ENCODE measurements around the gene MYH16. TPM values are rescaled to one million over a fixed set of nuclear protein-coding genes. Genes with fewer than 3 reads are reported as not detected.

Gene MYH16
- polyA plus RNA-seq, 1 donor from 2014 or later: not detected

DNA sequence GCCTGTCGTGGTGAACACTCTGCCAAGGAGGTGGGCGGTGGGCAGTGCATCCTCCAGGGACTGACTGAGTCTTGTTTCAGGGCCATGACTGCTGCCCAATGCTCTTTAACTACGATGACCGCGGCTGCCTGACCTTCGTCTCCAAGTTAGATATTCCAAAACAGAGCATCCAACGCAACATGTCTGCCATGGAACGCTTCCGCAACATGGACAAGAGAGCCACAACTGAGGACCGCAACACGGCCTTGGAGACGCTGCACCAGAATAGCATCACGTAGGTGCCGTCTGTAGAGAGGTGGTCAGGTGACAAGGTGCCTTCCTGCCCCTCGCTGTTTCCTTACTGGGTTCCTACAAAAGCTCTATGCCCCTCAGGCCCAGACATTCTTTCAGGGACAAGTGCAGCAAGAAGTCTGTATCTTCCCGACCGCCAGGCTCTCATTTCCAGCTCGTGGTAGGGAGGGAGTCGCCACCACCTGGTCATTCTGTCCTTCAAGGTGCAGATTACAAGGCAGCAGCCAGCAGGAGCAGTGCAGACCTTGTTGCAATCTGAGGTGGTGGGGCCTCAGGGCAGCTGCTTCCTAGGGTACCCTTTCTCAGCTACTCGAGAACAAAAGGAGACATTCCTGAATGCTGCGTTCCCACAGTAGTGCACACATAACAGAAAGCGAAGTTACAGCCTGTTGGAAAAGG, 87.0 kb downstream of the MYH16 start:
- H3K36me3 ChIP-seq (ENCODE audit: insufficient read depth, low read length): no peaks in the 10 kb centered on the region

More for the DNA sequence above, 87.0 kb downstream of the MYH16 start:
- H4K20me1 ChIP-seq (ENCODE audit: insufficient read depth): no peaks in the 10 kb centered on the region
- no peaks in the 10 kb centered on the region for H3K9me3 ChIP-seq (ENCODE audit: low read length)
- TF ChIP-seq RAD21 (conservative IDR thresholded peaks at IDR 0.05) (no peak), SMC3 (conservative IDR thresholded peaks at IDR 0.05; ENCODE audit: poor library complexity) (no peak), POLR2AphosphoS5 (IDR thresholded peaks at IDR 0.05) (no peak), EZH2 (IDR thresholded peaks at IDR 0.05; ENCODE audit: borderline replicate concordance, insufficient read depth, low read length, poor library complexity, severe bottlenecking) (no peak), TAF1 (IDR thresholded peaks at IDR 0.05; ENCODE audit: low read depth) (no peak), REST (IDR thresholded peaks at IDR 0.05; ENCODE audit: borderline replicate concordance) (no peak)
- TF ChIP-seq, protein P1, sequence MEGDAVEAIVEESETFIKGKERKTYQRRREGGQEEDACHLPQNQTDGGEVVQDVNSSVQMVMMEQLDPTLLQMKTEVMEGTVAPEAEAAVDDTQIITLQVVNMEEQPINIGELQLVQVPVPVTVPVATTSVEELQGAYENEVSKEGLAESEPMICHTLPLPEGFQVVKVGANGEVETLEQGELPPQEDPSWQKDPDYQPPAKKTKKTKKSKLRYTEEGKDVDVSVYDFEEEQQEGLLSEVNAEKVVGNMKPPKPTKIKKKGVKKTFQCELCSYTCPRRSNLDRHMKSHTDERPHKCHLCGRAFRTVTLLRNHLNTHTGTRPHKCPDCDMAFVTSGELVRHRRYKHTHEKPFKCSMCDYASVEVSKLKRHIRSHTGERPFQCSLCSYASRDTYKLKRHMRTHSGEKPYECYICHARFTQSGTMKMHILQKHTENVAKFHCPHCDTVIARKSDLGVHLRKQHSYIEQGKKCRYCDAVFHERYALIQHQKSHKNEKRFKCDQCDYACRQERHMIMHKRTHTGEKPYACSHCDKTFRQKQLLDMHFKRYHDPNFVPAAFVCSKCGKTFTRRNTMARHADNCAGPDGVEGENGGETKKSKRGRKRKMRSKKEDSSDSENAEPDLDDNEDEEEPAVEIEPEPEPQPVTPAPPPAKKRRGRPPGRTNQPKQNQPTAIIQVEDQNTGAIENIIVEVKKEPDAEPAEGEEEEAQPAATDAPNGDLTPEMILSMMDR (IDR thresholded peaks at IDR 0.05; ENCODE audit: poor library complexity, severe bottlenecking): no peak
- no peak overlapping the region for H3K9ac ChIP-seq (ENCODE audit: low read length)
- H3K4me3 ChIP-seq (ENCODE audit: low read length): no peak overlapping the region
- no peak overlapping the region for H3K27ac ChIP-seq (ENCODE audit: low read length)
- no peak overlapping the region for H2AFZ ChIP-seq (ENCODE audit: low read depth, low read length)
- H3K9me2 ChIP-seq (ENCODE audit: insufficient read depth, low read length): no peaks in the 10 kb centered on the region
- H3K27me3 ChIP-seq (ENCODE audit: insufficient read depth, low read depth, low read length): no peaks in the 10 kb centered on the region
- no peak overlapping the region for H3K4me2 ChIP-seq (ENCODE audit: low read length)
- H3F3A ChIP-seq (ENCODE audit: insufficient read depth, low read length, poor library complexity, severe bottlenecking): no peaks in the 10 kb centered on the region
- H3K79me2 ChIP-seq (replicated peaks; ENCODE audit: insufficient read depth, low read length): no peaks in the 10 kb centered on the region

Other genes starting within 250 kb of the MYH16 start
- 22.9 and 27.3 TPM in 2 replicates for gene SMURF1, start 128.7 kb upstream of the MYH16 start, polyA plus RNA-seq
- gene KPNA7, start 64.7 kb upstream of the MYH16 start, polyA plus RNA-seq: not detected in 2 replicates
- 137 and 154 TPM in 2 replicates for gene ARPC1A, start 53.1 kb downstream of the MYH16 start, polyA plus RNA-seq
- gene ARPC1B, start 101.9 kb downstream of the MYH16 start, polyA plus RNA-seq: 1.7 and 3.6 TPM in 2 replicates
- 185 and 212 TPM in 2 replicates for gene PDAP1, start 135.8 kb downstream of the MYH16 start, polyA plus RNA-seq
- 200 and 251 TPM in 2 replicates for gene BUD31, start 136.1 kb downstream of the MYH16 start, polyA plus RNA-seq
- 4.0 and 5.7 TPM in 2 replicates for gene PTCD1, start 166.0 kb downstream of the MYH16 start, polyA plus RNA-seq
- 209 and 238 TPM in 2 replicates for gene CPSF4, start 166.1 kb downstream of the MYH16 start, polyA plus RNA-seq
- gene ATP5MF, start 193.3 kb downstream of the MYH16 start, polyA plus RNA-seq: 1,790 and 1,998 TPM in 2 replicates
- gene ZNF789, start 200.1 kb downstream of the MYH16 start, polyA plus RNA-seq: 49.9 and 59.8 TPM in 2 replicates
- gene ZNF394, start 227.4 kb downstream of the MYH16 start, polyA plus RNA-seq: 9.5 and 11.2 TPM in 2 replicates
- gene ZKSCAN5, start 231.8 kb downstream of the MYH16 start, polyA plus RNA-seq: 18.6 and 21.8 TPM in 2 replicates

Data from neural cell (in vitro differentiated cells).